ENCODE results near the gene COL16A1.

GRCh38 chr1:31673433-31673832 lies 30.4 kb downstream of the COL16A1 start:
- TF ChIP-seq, protein P1, sequence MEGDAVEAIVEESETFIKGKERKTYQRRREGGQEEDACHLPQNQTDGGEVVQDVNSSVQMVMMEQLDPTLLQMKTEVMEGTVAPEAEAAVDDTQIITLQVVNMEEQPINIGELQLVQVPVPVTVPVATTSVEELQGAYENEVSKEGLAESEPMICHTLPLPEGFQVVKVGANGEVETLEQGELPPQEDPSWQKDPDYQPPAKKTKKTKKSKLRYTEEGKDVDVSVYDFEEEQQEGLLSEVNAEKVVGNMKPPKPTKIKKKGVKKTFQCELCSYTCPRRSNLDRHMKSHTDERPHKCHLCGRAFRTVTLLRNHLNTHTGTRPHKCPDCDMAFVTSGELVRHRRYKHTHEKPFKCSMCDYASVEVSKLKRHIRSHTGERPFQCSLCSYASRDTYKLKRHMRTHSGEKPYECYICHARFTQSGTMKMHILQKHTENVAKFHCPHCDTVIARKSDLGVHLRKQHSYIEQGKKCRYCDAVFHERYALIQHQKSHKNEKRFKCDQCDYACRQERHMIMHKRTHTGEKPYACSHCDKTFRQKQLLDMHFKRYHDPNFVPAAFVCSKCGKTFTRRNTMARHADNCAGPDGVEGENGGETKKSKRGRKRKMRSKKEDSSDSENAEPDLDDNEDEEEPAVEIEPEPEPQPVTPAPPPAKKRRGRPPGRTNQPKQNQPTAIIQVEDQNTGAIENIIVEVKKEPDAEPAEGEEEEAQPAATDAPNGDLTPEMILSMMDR (conservative IDR thresholded peaks at IDR 0.05 in 1 of 2, IDR thresholded peaks at IDR 0.05 in 1 of 2; ENCODE audit: extremely low read depth in 1 of 2, insufficient read depth in 1 of 2, low read depth in 1 of 2, low read length in 2 of 2): no peak
- TF ChIP-seq EZH2 (IDR thresholded peaks at IDR 0.05; ENCODE audit: borderline replicate concordance, low read length): no peak
